Muscle layer of duodenum (tissue), 2 donors: ENCODE data around the gene ATAD5.
"Not testable (repeated sequence)": the region's sequence is repeated elsewhere in the genome, so short reads cannot be mapped to it uniquely, and the experiment has no call there.

Experiments
- H3K27ac ChIP-seq: one replicate; pipeline ENCODE4 v1.7.0; 2013; ENCODE audit warnings: mild to moderate bottlenecking, low read length
- H3K27me3 ChIP-seq: one replicate; pipeline ENCODE4 v1.7.0; 2013; ENCODE audit warnings: low read depth, mild to moderate bottlenecking, control low read depth, low read length
- H3K36me3 ChIP-seq, 2 donors: one replicate each; pipeline ENCODE4 v1.7.0; 2013; ENCODE audit warnings: low read length in 2 of 2, control low read depth in 1 of 2, mild to moderate bottlenecking in 1 of 2; ENCODE audit not compliant: insufficient read depth in 2 of 2, control insufficient read depth in 1 of 2
- H3K4me1 ChIP-seq, 2 donors: one replicate each; pipeline ENCODE4 v1.7.0; 2013; ENCODE audit warnings: low read length in 2 of 2, mild to moderate bottlenecking in 2 of 2, control low read depth in 1 of 2, moderate library complexity in 1 of 2; ENCODE audit not compliant: insufficient read depth in 2 of 2, control insufficient read depth in 1 of 2
- H3K4me3 ChIP-seq, 2 donors: one replicate each; pipeline ENCODE4 v1.7.0; 2013; ENCODE audit warnings: low read length in 2 of 2, low read depth in 1 of 2, mild to moderate bottlenecking in 1 of 2
- H3K9me3 ChIP-seq, 2 donors: one replicate each; pipeline ENCODE4 v1.7.0; 2013; ENCODE audit warnings: low read length in 2 of 2, control low read depth in 1 of 2, mild to moderate bottlenecking in 1 of 2; ENCODE audit not compliant: control insufficient read depth in 1 of 2
- donor health status: healthy.

ATAD5 gene

DNA sequence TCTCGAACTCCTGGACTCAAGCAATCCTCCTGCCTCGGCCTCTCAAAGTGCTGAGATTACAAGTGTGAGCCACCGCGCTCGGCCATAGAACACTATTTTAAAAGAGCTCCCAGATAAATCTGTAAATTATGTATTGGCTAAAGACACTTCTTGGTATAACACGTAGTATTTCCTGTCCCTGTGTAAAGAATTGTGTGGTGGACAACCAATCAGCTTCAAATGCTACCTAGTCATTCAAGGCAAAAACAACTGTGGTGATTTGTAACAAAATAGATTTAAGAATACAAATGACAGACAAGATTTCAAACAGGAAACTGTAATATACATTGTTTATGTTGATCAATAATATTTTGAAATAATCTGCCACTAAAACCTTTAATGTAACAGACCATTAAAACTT, 21.9 kb upstream of the ATAD5 start:
- H3K4me1 ChIP-seq, result peaks cover 0 to 5% of the 10 kb centered on the region in 2 donors
- H3K27ac ChIP-seq, result no peak overlapping the region

DNA sequence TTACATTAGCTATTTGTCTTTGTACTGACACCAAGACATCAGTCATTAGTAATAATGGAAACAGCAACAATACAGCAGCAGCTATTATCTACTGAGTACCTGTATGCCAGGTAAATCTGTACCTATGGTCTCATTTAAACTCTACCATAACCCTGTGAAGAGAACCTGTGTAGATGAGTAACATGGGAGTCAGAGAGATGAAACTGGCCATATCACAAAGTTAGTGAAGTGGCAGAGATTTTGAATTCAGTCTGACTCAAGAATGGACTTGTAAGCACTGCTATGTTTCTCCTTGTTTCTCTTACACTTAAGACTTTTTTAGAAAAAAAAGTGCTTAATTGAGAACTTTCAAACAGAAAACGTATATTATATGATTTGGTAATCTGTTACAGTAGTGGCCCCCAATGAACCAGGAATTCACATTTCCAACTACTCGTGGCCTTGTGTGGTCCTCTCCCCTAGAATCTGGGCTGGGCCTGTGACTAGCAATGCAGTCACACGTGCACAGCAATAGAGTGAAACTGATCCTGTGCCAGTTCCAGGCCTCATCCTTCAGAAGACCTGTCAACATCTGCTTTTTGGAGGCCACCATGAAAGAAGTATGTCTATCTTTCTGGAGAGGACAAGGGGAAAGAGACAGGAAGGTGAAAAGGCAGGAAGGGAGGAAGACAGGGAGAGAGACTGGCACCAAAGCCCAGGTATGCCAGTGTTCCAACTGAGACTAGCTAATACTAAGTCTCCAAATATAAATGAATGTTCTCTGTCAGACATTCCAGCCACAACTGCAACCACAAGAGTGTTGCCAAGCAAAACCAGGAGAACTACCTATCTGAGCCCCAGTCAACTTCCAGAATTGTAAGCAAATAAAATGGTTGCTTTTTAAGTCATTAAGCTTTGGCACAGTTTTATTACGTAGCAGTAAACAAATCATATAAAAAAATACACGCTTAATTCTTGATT, 19.3 kb upstream of the ATAD5 start:
- H3K4me1 ChIP-seq, result peaks cover 0 to 5% of the 10 kb centered on the region in 2 donors

More for the DNA sequence above, 21.9 kb upstream of the ATAD5 start:
- Histone ChIP-seq H3K9me3 (no peaks in the 10 kb centered on the region), H3K27me3 (no peaks in the 10 kb centered on the region), H3K4me3 (no peak overlapping the region), H3K36me3 (no peaks in the 10 kb centered on the region)

DNA sequence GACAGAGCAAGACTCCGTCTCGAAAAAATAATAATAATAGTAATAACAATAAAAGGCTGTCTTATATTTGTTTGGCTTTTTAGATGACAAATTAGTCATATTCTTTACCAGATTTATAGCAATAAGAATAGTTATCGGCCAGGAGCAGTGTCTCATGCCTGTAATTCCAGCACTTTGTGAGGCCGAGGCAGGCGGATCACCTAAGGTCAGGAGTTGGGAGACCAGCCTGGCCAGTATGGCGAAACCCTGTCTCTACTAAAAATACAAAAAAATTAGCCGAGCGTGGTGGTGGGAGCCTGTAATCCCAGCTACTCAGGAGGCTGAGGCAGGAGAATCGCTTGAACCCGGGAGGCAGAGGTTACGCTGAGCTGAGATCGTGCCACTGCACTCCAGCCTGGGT, 17.5 kb upstream of the ATAD5 start:
- H3K9me3 ChIP-seq, H3K4me3 ChIP-seq, H3K27ac ChIP-seq, H3K36me3 ChIP-seq, H3K4me1 ChIP-seq, H3K27me3 ChIP-seq: not testable (repeated sequence)

More for the DNA sequence above, 19.3 kb upstream of the ATAD5 start:
- H3K27ac ChIP-seq, result no peak overlapping the region
- no peak overlapping the region for H3K4me3 ChIP-seq
- H3K27me3 ChIP-seq, result no peaks in the 10 kb centered on the region
- no peaks in the 10 kb centered on the region for H3K36me3 ChIP-seq
- no peaks in the 10 kb centered on the region for H3K9me3 ChIP-seq

DNA sequence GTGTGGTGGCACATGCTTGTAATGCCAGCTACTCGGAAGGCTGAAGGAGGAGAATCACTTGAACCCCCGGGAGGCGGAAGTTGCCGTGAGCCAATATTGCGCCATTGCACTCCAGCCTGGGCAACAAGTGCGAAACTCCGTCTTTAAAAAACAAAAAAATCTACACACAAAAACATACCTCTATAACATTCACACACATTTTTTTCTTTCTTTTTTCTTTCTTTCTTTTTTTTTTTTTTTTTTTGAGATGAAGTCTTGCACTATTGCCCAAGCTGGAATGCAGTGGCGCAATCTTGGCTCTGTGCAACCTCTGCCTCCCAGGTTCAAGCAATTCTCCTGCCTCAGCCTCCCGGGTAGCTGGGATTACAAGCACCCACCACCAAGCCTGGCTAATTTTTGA, 16.9 kb upstream of the ATAD5 start:
- H3K27ac ChIP-seq, H3K36me3 ChIP-seq, H3K9me3 ChIP-seq, H3K27me3 ChIP-seq, H3K4me3 ChIP-seq, H3K4me1 ChIP-seq: not testable (repeated sequence)

DNA sequence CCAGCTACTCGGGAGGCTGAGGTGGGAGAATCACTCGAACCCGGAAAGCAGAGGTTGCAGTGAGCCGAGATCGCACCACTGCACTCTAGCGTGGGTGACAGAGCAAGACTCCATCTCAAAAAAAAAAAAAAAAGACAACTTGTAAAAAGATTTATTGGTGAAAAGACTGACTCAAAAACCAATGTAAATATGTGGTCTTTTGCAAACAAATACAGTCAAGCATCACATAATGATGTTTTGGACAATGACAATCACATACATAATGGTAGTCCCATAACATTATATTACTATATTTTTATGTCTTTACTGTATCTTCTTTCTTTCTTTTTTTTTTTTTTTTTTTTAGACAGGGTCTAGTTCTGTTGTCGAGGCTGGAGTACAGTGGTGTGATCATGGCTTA, 15.6 kb upstream of the ATAD5 start:
- H3K27ac ChIP-seq, result no peak overlapping the region

DNA sequence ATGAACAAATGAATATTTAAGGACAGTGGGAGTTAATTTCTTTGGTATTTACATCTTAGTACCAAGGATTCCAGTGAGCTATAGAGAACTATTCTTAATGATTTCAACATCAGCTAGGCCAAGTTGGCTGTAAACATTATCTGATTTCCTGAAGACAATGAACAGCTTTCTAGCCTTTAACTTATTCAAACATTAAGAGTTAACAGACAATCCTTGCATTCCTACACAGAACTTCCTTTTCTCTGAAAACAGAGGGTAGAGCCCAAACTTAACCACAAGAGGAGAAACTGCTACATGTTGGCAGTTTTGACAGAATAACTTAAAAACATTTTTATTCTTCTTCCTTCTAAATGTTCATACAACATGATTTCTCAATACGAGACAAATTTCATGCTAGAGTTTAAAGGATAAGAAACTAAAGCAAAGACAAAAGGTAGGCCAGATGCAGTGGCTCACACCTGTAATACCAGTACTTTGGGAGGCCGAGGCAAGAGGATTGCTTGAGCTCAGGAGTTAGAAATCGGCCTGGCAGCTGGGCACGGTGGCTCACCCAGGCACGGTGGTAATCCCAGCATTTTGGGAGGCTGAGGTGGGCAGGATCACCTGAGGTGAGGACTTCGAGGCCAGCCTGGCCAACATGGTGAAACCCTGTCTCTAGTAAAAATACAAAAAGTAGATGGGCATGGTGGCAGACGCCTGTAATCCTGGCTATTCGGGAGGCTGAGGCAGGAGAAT, 11.6 kb upstream of the ATAD5 start:
- Histone ChIP-seq H3K4me1 (peaks cover 0 to 5% of the 10 kb centered on the region in 2 donors), H3K27me3 (no peaks in the 10 kb centered on the region), H3K9me3 (no peaks in the 10 kb centered on the region), H3K4me3 (no peak overlapping the region), H3K27ac (no peak overlapping the region), H3K36me3 (no peaks in the 10 kb centered on the region)

More for the DNA sequence above, 15.6 kb upstream of the ATAD5 start:
- Histone ChIP-seq H3K4me3 (no peak overlapping the region), H3K9me3 (no peaks in the 10 kb centered on the region), H3K27me3 (no peaks in the 10 kb centered on the region), H3K4me1 (no peaks in the 10 kb centered on the region), H3K36me3 (no peaks in the 10 kb centered on the region)

DNA sequence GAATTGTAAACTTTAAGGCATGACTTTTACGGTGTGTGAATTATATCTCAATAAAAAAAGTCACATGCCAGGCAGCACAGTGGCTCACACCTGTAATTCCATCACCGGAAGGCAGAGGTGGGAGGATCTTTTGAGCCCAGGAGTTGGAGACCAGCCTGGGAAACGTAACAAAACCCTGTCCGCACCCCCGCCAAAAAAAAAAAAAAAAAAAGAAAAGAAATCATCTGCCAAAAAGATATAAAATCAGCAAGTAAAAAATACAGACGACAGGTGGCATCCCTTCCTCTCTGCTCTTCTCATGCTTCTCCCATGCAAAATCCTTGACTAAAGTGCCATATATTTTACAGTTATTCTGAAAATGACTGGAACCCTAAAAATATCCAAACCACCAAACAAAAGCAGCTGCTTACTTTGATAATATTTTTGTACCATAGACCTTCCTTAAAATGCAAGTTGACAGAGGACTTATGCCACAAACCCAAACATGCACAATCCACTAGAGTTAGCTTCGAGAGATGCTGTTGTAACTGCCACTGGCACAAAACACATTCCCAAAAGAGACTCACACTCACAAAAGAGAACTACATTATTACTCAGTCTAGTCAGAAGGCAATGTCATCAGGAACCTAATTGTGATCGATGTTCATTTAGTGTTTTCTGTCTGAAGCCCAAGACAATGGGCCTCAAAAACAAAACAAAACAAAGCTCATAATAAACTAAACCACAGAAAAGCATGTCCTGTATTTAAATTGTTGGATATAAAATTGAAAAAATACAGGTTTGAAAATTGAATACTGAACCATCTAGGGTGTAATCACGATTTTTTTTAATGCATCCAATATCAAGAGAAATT, 9.7 kb upstream of the ATAD5 start:
- H3K27ac ChIP-seq, result no peak overlapping the region
- H3K4me1 ChIP-seq, result peaks cover 0 to 5% of the 10 kb centered on the region in 2 donors
- no peaks in the 10 kb centered on the region for H3K9me3 ChIP-seq
- peak overlapping the region in 1 of 2 donors; percentile 23 for H3K4me3 ChIP-seq
- no peaks in the 10 kb centered on the region for H3K36me3 ChIP-seq
- no peaks in the 10 kb centered on the region for H3K27me3 ChIP-seq

DNA sequence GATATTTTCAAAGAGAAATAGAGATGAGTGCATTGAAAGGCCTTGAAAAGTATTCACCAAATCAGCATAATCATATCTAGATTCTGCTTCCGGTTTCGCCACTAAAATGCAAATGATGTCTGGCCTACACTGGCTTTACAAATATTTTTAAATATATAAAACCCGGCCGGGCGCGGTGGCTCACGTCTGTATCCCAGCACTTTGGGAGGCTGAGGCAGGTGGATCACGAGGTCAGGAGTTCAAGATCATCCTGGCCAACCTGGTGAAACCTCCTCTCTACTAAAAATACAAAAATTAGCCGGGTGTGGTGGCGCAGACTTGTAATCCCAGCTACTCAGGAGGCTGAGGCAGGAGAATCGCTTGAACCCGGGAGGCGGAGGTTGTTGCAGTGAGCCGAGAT, 8.8 kb upstream of the ATAD5 start:
- not testable (repeated sequence) for H3K36me3 ChIP-seq, H3K4me1 ChIP-seq, H3K27me3 ChIP-seq, H3K27ac ChIP-seq, H3K9me3 ChIP-seq
- peak overlapping the region in 1 of 2 donors; percentile 23 for H3K4me3 ChIP-seq

DNA sequence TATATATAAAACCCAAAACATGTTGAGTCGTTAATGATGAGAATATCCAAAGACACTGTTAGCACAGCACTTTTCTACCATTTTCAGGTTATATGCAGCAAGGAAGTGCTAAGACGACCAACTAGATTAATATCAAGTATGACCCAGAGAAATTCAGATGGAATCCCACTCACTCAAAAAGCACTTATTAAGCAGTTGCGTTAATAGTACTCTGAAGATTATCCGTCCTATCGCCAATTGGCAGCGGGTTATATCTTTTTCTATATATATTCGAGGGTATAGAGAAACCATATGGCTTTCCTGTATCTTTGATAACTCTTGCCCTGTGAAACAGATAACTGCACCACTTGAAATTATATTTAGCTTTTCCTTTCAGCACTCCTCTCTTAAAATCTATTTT, 8.3 kb upstream of the ATAD5 start:
- Histone ChIP-seq H3K4me1 (peaks cover 0 to 5% of the 10 kb centered on the region in 2 donors), H3K27me3 (no peaks in the 10 kb centered on the region), H3K4me3 (peak overlapping the region; percentile 92 to 99), H3K36me3 (no peaks in the 10 kb centered on the region), H3K27ac (peak overlapping the region; percentile 86), H3K9me3 (no peaks in the 10 kb centered on the region)

DNA sequence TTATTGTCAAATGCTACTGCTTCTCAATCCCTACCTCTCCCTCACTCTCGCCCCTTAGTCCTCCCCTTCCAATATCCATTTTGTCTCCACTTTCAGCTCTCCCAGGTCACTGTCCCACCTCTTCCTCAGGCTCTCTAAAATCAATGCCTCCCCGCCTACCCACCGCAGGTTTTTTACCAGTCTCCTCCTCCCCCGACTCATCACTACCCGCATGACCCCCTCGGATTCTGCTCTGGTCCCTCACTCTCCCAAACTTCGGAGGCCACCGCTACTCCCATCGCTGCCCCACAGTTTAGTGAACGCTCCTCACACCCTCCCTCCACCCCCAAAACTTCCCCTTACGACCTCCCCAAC, 7.8 kb upstream of the ATAD5 start:
- no peaks in the 10 kb centered on the region for H3K27me3 ChIP-seq
- peak overlapping the region; percentile 92 to 99 for H3K4me3 ChIP-seq
- H3K4me1 ChIP-seq, result peaks cover 0 to 5% of the 10 kb centered on the region in 2 donors
- H3K27ac ChIP-seq, result peak overlapping the region; percentile 86
- H3K9me3 ChIP-seq, result no peaks in the 10 kb centered on the region
- no peaks in the 10 kb centered on the region for H3K36me3 ChIP-seq
